ENCODE results near the gene SPPL2C. TPM values are rescaled to one million over a fixed set of nuclear protein-coding genes. Genes with fewer than 3 reads are reported as not detected.

Gene SPPL2C
- total RNA-seq, 5 donors from 2014 or later (not counting 1 experiment from before 2014, with no cell fraction given): not detected

GRCh38 chr17:45876539-45876938 is 31.9 kb downstream of the SPPL2C start:
- Histone ChIP-seq H3K27me3 (replicated peaks in 1 of 2; ENCODE audit: control insufficient read depth in 2 of 2, extremely low read depth in 1 of 2, insufficient read depth in 2 of 2, low read length in 1 of 2) (peaks cover 0 to 9% of the 10 kb centered on the region in 2 experiments), H3K27ac (ENCODE audit: low read length) (no peak overlapping the region), H3K9me3 (no peaks in the 10 kb centered on the region), H3K4me3 (ENCODE audit: control insufficient read depth in 1 of 2, extremely low read depth in 1 of 2, low read length in 1 of 2) (no peak overlapping the region), H3K4me1 (ENCODE audit: control insufficient read depth in 1 of 2, extremely low read depth in 1 of 2, insufficient read depth in 2 of 2, low read length in 2 of 2) (peaks cover 0 to 4% of the 10 kb centered on the region in 2 experiments), H3K36me3 (ENCODE audit: control insufficient read depth in 2 of 2, extremely low read depth in 1 of 2, insufficient read depth in 1 of 2, low read length in 1 of 2) (no peaks in the 10 kb centered on the region)
- no peak for ATAC-seq (replicated peaks in 1 of 4)
- Mint-ChIP-seq H3K27me3 (peaks cover 3 to 4% of the 10 kb centered on the region in 2 donors), H3K4me3 (no peak overlapping the region), H3K27ac (no peak overlapping the region), H3K36me3 (no peaks in the 10 kb centered on the region), H3K9me3 (peaks cover 0 to 4% (median 3%) of the 10 kb centered on the region in 3 donors), H3K4me1 (peaks cover 5 to 12% (median 9%) of the 10 kb centered on the region in 3 donors)
- ChIA-PET CTCF (no interaction called here), POLR2A (interaction anchor here in 1 of 2 donors (0.6 kb wide), 1 partner anchor 27 kb away, joined by 4 read pairs; no protein-coding TSS in a partner anchor)
- WGBS (ENCODE audit: insufficient coverage): 70% methylated on average over 2 of the region's 3 CpGs
- no peak for DNase-seq

DNA sequence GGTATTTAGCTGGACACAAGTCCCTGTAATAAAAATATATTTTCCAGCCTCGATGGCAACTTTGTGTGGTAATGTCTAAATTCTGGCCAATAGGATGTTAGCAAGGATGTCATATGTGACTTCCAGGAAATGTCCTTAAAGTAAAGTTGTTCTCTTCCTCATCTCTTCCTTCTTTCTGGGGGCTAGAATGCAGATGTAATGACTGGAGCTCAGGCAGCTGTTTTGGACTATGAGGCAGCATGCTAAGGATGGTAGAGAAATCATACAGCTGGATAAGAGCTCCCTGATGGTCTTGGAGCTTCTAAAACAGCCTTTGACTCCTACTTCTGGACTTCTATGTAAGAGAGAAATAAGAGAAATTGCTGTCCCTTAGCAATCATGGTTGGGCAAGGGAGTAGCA is 32.8 kb downstream of the SPPL2C start:
- no peak overlapping the region for H3K27ac ChIP-seq (ENCODE audit: low read length)
- ChIA-PET POLR2A (interaction anchor here in 1 of 2 donors (0.5 kb wide), 1 partner anchor 1345 kb away, joined by 5 read pairs; no protein-coding TSS in a partner anchor), CTCF (no interaction called here)
- WGBS (ENCODE audit: insufficient coverage): no CpG with 5 or more reads among the region's 1 CpG
- no peak overlapping the region for H3K4me3 ChIP-seq (ENCODE audit: control insufficient read depth in 1 of 2, extremely low read depth in 1 of 2, low read length in 1 of 2)
- no peaks in the 10 kb centered on the region for H3K9me3 ChIP-seq
- Mint-ChIP-seq H3K4me3 (no peak overlapping the region), H3K4me1 (peaks cover 5 to 12% (median 9%) of the 10 kb centered on the region in 3 donors), H3K27ac (no peak overlapping the region), H3K27me3 (peaks cover 5% of the 10 kb centered on the region in 2 donors), H3K36me3 (no peaks in the 10 kb centered on the region), H3K9me3 (peaks cover 0 to 4% (median 3%) of the 10 kb centered on the region in 3 donors)
- H3K27me3 ChIP-seq (replicated peaks in 1 of 2; ENCODE audit: control insufficient read depth in 2 of 2, extremely low read depth in 1 of 2, insufficient read depth in 2 of 2, low read length in 1 of 2): peaks cover 0 to 15% of the 10 kb centered on the region in 2 experiments
- H3K36me3 ChIP-seq (ENCODE audit: control insufficient read depth in 2 of 2, extremely low read depth in 1 of 2, insufficient read depth in 1 of 2, low read length in 1 of 2): no peaks in the 10 kb centered on the region
- no peak for ATAC-seq (replicated peaks in 1 of 4)
- DNase-seq: no peak
- H3K4me1 ChIP-seq (ENCODE audit: control insufficient read depth in 1 of 2, extremely low read depth in 1 of 2, insufficient read depth in 2 of 2, low read length in 2 of 2): peaks cover 0 to 4% of the 10 kb centered on the region in 2 experiments

DNA sequence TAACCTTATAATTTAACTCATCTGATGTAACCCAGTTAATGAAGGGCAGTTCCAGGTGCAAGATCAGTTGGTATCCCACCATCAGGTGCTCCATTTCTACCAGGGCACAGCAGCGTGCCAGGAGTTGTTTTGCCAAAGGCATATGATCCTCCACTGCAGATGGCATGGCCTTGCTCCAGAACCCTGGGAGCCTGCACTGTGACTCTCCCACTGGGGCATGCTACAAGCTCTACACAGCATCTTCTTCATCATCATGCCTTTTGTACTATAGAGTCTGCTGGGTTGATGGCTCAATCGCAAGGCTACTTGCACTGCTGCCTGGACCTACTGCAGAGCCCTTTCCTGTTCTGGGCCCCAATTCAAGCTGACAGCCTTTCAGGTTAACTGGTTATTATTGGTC is 38.4 kb downstream of the SPPL2C start:
- no peak overlapping the region for H3K4me3 Mint-ChIP-seq

DNA sequence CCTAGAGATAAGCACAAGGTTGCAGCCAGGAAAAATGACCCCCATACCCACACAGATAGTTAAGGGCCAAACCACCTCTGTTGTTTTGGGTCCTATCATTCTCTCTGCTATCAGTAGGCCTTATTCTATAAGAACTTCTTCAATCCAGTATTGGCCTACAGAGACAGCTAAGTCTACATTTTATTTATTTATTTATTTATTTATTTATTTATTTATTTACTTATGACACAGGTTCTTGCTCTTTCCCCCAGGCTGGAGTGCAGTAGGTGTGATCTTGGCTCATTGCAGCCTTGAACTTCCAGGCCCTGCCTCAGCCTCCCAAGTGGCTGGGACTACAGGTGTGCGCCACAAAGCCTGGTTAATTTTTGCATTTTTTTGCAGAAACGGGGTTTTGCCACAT is 42.2 kb downstream of the SPPL2C start:
- DNase-seq (no peak), ATAC-seq (replicated peaks in 1 of 4) (no peak)
- no peaks in the 10 kb centered on the region for H3K36me3 Mint-ChIP-seq
- ChIA-PET POLR2A (interaction anchor here in 1 of 2 donors (0.7 kb wide), 1 partner anchor 992 kb away, joined by 3 read pairs; no protein-coding TSS in a partner anchor), CTCF (no interaction called here)
- H3K27ac Mint-ChIP-seq: no peak overlapping the region
- H3K4me3 Mint-ChIP-seq: no peak overlapping the region
- 83% methylated on average over 2 of the region's 2 CpGs for WGBS (ENCODE audit: insufficient coverage)
- Histone ChIP-seq H3K36me3 (ENCODE audit: control insufficient read depth in 2 of 2, extremely low read depth in 1 of 2, insufficient read depth in 1 of 2, low read length in 1 of 2) (no peaks in the 10 kb centered on the region), H3K27ac (ENCODE audit: low read length) (no peak overlapping the region), H3K4me3 (ENCODE audit: control insufficient read depth in 1 of 2, extremely low read depth in 1 of 2, low read length in 1 of 2) (no peak overlapping the region), H3K4me1 (ENCODE audit: control insufficient read depth in 1 of 2, extremely low read depth in 1 of 2, insufficient read depth in 2 of 2, low read length in 2 of 2) (no peaks in the 10 kb centered on the region), H3K9me3 (no peaks in the 10 kb centered on the region), H3K27me3 (replicated peaks in 1 of 2; ENCODE audit: control insufficient read depth in 2 of 2, extremely low read depth in 1 of 2, insufficient read depth in 2 of 2, low read length in 1 of 2) (peaks cover 0 to 5% of the 10 kb centered on the region in 2 experiments)
- peaks cover 1 to 14% of the 10 kb centered on the region in 2 donors for H3K27me3 Mint-ChIP-seq
- H3K9me3 Mint-ChIP-seq: peaks cover 5 to 9% (median 9%) of the 10 kb centered on the region in 3 donors
- no peaks in the 10 kb centered on the region for H3K4me1 Mint-ChIP-seq

More for the DNA sequence above, 38.4 kb downstream of the SPPL2C start:
- ATAC-seq (replicated peaks in 1 of 4) (no peak), DNase-seq (no peak)
- ChIA-PET CTCF (no interaction called here), POLR2A (no interaction called here)
- peaks cover 6 to 17% of the 10 kb centered on the region in 2 donors for H3K27me3 Mint-ChIP-seq
- 100% methylated on average over 1 of the region's 2 CpGs for WGBS (ENCODE audit: insufficient coverage)
- no peaks in the 10 kb centered on the region for H3K36me3 Mint-ChIP-seq
- no peak overlapping the region for H3K4me3 ChIP-seq (ENCODE audit: control insufficient read depth in 1 of 2, extremely low read depth in 1 of 2, low read length in 1 of 2)
- H3K4me1 ChIP-seq (ENCODE audit: control insufficient read depth in 1 of 2, extremely low read depth in 1 of 2, insufficient read depth in 2 of 2, low read length in 2 of 2): no peaks in the 10 kb centered on the region
- H3K27me3 ChIP-seq (replicated peaks in 1 of 2; ENCODE audit: control insufficient read depth in 2 of 2, extremely low read depth in 1 of 2, insufficient read depth in 2 of 2, low read length in 1 of 2): peaks cover 0 to 12% of the 10 kb centered on the region in 2 experiments
- no peak overlapping the region for H3K27ac ChIP-seq (ENCODE audit: low read length)
- H3K36me3 ChIP-seq (ENCODE audit: control insufficient read depth in 2 of 2, extremely low read depth in 1 of 2, insufficient read depth in 1 of 2, low read length in 1 of 2): no peaks in the 10 kb centered on the region
- H3K27ac Mint-ChIP-seq: no peak overlapping the region
- H3K9me3 ChIP-seq: no peaks in the 10 kb centered on the region
- H3K9me3 Mint-ChIP-seq: peaks cover 5 to 9% (median 9%) of the 10 kb centered on the region in 3 donors
- no peaks in the 10 kb centered on the region for H3K4me1 Mint-ChIP-seq

GRCh38 chr17:45888392-45888791 is 43.7 kb downstream of the SPPL2C start:
- Histone ChIP-seq H3K4me3 (ENCODE audit: control insufficient read depth in 1 of 2, extremely low read depth in 1 of 2, low read length in 1 of 2) (no peak overlapping the region), H3K27me3 (replicated peaks in 1 of 2; ENCODE audit: control insufficient read depth in 2 of 2, extremely low read depth in 1 of 2, insufficient read depth in 2 of 2, low read length in 1 of 2) (no peaks in the 10 kb centered on the region), H3K9me3 (no peaks in the 10 kb centered on the region), H3K27ac (ENCODE audit: low read length) (no peak overlapping the region), H3K4me1 (ENCODE audit: control insufficient read depth in 1 of 2, extremely low read depth in 1 of 2, insufficient read depth in 2 of 2, low read length in 2 of 2) (no peaks in the 10 kb centered on the region), H3K36me3 (ENCODE audit: control insufficient read depth in 2 of 2, extremely low read depth in 1 of 2, insufficient read depth in 1 of 2, low read length in 1 of 2) (no peaks in the 10 kb centered on the region)
- no peaks in the 10 kb centered on the region for H3K36me3 Mint-ChIP-seq
- H3K4me3 Mint-ChIP-seq: no peak overlapping the region
- WGBS (ENCODE audit: insufficient coverage): 25% methylated on average over 2 of the region's 5 CpGs
- POLR2A ChIA-PET: no interaction called here
- DNase-seq (no peak), ATAC-seq (replicated peaks in 1 of 4) (no peak)
- CTCF ChIA-PET: interaction anchor here in 1 of 2 donors (0.6 kb wide), 1 partner anchor 74 kb away, joined by 3 read pairs; no protein-coding TSS in a partner anchor
- no peak overlapping the region for H3K27ac Mint-ChIP-seq
- H3K9me3 Mint-ChIP-seq: peaks cover 5 to 9% (median 9%) of the 10 kb centered on the region in 3 donors
- H3K27me3 Mint-ChIP-seq: peaks cover 1 to 9% of the 10 kb centered on the region in 2 donors
- no peaks in the 10 kb centered on the region for H3K4me1 Mint-ChIP-seq

DNA sequence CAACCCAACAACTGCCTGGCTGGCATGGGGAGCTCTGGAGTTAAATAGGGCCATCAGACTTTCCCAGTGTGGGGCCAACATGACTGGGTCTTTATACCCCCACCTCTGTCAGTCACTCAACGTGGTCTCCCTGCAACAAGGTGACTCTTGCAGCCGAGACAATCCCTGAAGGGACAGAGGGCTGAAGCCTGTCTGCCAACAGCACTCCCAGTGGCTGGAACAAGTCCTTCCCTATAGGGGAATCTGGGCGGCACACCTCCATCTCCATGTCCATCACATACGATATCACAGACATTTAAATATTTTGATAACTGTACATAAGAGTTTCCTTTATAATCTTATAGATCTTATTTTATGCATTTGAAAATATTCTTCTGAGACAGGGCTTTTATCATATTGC is 44.9 kb downstream of the SPPL2C start:
- H3K27ac Mint-ChIP-seq: no peak overlapping the region
- ChIA-PET POLR2A (no interaction called here), CTCF (no interaction called here)
- H3K9me3 ChIP-seq: no peaks in the 10 kb centered on the region
- no peak overlapping the region for H3K4me3 ChIP-seq (ENCODE audit: control insufficient read depth in 1 of 2, extremely low read depth in 1 of 2, low read length in 1 of 2)
- peaks cover 0 to 3% (median 0%) of the 10 kb centered on the region in 3 donors for H3K4me1 Mint-ChIP-seq
- H3K27ac ChIP-seq (ENCODE audit: low read length): no peak overlapping the region
- peaks cover 3 to 7% (median 3%) of the 10 kb centered on the region in 3 donors for H3K9me3 Mint-ChIP-seq
- peaks cover under 1 to 4% of the 10 kb centered on the region in 2 experiments for H3K4me1 ChIP-seq (ENCODE audit: control insufficient read depth in 1 of 2, extremely low read depth in 1 of 2, insufficient read depth in 2 of 2, low read length in 2 of 2)
- no peaks in the 10 kb centered on the region for H3K36me3 Mint-ChIP-seq
- DNase-seq: no peak
- no peak overlapping the region for H3K4me3 Mint-ChIP-seq
- peaks cover 0 to 3% of the 10 kb centered on the region in 2 experiments for H3K27me3 ChIP-seq (replicated peaks in 1 of 2; ENCODE audit: control insufficient read depth in 2 of 2, extremely low read depth in 1 of 2, insufficient read depth in 2 of 2, low read length in 1 of 2)
- no CpG with 5 or more reads among the region's 4 CpGs for WGBS (ENCODE audit: insufficient coverage)
- peaks cover 0 to 5% of the 10 kb centered on the region in 2 donors for H3K27me3 Mint-ChIP-seq
- no peaks in the 10 kb centered on the region for H3K36me3 ChIP-seq (ENCODE audit: control insufficient read depth in 2 of 2, extremely low read depth in 1 of 2, insufficient read depth in 1 of 2, low read length in 1 of 2)
- ATAC-seq (replicated peaks in 1 of 4): no peak
